ENCODE results near the gene KCNE2. TPM values are rescaled to one million over a fixed set of nuclear protein-coding genes. Genes with fewer than 3 reads are reported as not detected.

The KCNE2 gene
- total and polyA plus RNA-seq, 2 experiments from 2014 or later: 0.28 to 0.55 TPM

- no peak for TF ChIP-seq ZNF462 (CRISPR knock-in tag; IDR thresholded peaks at IDR 0.05)
- TF ChIP-seq ZNF114 (CRISPR knock-in tag; IDR thresholded peaks at IDR 0.05): no peak
- TF ChIP-seq POLR2AphosphoS5 (IDR thresholded peaks at IDR 0.05; ENCODE audit: low read depth): no peak
- no peak for TF ChIP-seq NANOG (IDR thresholded peaks at IDR 0.05; ENCODE audit: borderline replicate concordance)
These were observed 19.9 kb upstream of the KCNE2 start (continued) for GRCh38 chr21:34343838-34344381.

- Histone ChIP-seq H4K20me1 (replicated peaks; ENCODE audit: insufficient read depth) (no peaks in the 10 kb centered on the region), H3K4me2 (no peak overlapping the region), H3K36me3 (ENCODE audit: insufficient read depth) (no peaks in the 10 kb centered on the region), H3K27ac (ENCODE audit: low read depth) (no peak overlapping the region), H3K27me3 (ENCODE audit: insufficient read depth) (no peaks in the 10 kb centered on the region), H3F3A (replicated peaks; ENCODE audit: low read depth) (0 out of 2 replicates have a peak, but pooled peaks cover 2% of the 10 kb centered on the region), H3K9me2 (ENCODE audit: insufficient read depth) (no peaks in the 10 kb centered on the region), H3K4me1 (ENCODE audit: insufficient read depth) (no peaks in the 10 kb centered on the region), H3K79me2 (replicated peaks; ENCODE audit: insufficient read depth) (no peaks in the 10 kb centered on the region), H2AFZ (no peak overlapping the region), H3K4me3 (no peak overlapping the region)
- H3K4me1 Mint-ChIP-seq: no peaks in the 10 kb centered on the region; the same call in 2 of the 3 replicates
- no peak for DNase-seq (ENCODE audit: low spot score)
- H3K9me3 Mint-ChIP-seq: no peaks in the 10 kb centered on the region
- H3K27ac Mint-ChIP-seq: no peak overlapping the region; the same call in 1 of the 2 replicates
- H3K27me3 Mint-ChIP-seq (ENCODE audit: insufficient read depth, low read depth, poor library complexity): peaks cover 5% of the 10 kb centered on the region
- H3K4me3 Mint-ChIP-seq: no peak overlapping the region
- no peak for ATAC-seq
- H3K36me3 Mint-ChIP-seq (ENCODE audit: low read depth): no peaks in the 10 kb centered on the region
- no peak for TF ChIP-seq ZNF114 (CRISPR knock-in tag; IDR thresholded peaks at IDR 0.05)
- TF ChIP-seq ZNF331 (CRISPR knock-in tag; IDR thresholded peaks at IDR 0.05; ENCODE audit: low read depth): no peak
- TF ChIP-seq POLR2AphosphoS5 (IDR thresholded peaks at IDR 0.05; ENCODE audit: low read depth): no peak
- no peak for TF ChIP-seq ZNF462 (CRISPR knock-in tag; IDR thresholded peaks at IDR 0.05)
- TF ChIP-seq ETS1 (IDR thresholded peaks at IDR 0.05): no peak
- TF ChIP-seq EZH2 (IDR thresholded peaks at IDR 0.05; ENCODE audit: low read depth, unreplicated experiment): no peak
- TF ChIP-seq STAT1 (IDR thresholded peaks at IDR 0.05; ENCODE audit: unreplicated experiment): no peak
- no peak for TF ChIP-seq CREB1 (CRISPR knock-in tag; IDR thresholded peaks at IDR 0.05; ENCODE audit: low read depth)
These were observed 19.2 kb upstream of the KCNE2 start for GRCh38 chr21:34344584-34344983.

Data from GM23338 (cell line).